Upper lobe of left lung (tissue), 4 donors: ENCODE results near the gene M6PR.
"Not testable (repeated sequence)": the region's sequence is repeated elsewhere in the genome, so short reads cannot be mapped to it uniquely, and the experiment has no call there.

Experiments used
- CTCF ChIP-seq, 6 experiments: fragments of 450-650 bp in 4 of 6; fragments of 200-600 bp in 2 of 6; sonication (generic) in 2 of 6; IDR thresholded peaks; one replicate each; pipeline ENCODE4 v1.5.1; 2016 to 2019; ENCODE audit warnings: antibody characterized with exemption in 6 of 6
- POLR2A ChIP-seq, 4 donors: fragments of 450-650 bp; IDR thresholded peaks; one replicate each; pipeline ENCODE4 v1.5.1; 2016 to 2017; ENCODE audit warnings: antibody characterized with exemption in 4 of 4, mild to moderate bottlenecking in 2 of 4
- POLR2AphosphoS5 ChIP-seq, 2 donors: sonication (generic); formaldehyde crosslinking; IDR thresholded peaks; one replicate each; pipeline ENCODE4 v1.5.1; 2017; ENCODE audit warnings: antibody characterized with exemption in 2 of 2

GRCh38 chr12:8902703-8903102, 46.7 kb downstream of the M6PR start:
- TF ChIP-seq CTCF, POLR2AphosphoS5, POLR2A (IDR thresholded peaks at IDR 0.05): not testable (repeated sequence)
